Kasumi-1 (cell line): ENCODE results near the gene TAPT1.

Experiments used
- DNase-seq, 2 experiments: peaks; one replicate each; lab custom pipeline; 2025; lab: John Stamatoyannopoulos, UW

Gene TAPT1

GRCh38 chr4:16133406-16133805, 92.9 kb downstream of the TAPT1 start:
- DNase-seq: no peak

GRCh38 chr4:16131293-16131692, 95.0 kb downstream of the TAPT1 start:
- no peak for DNase-seq

- no peak for DNase-seq
These were observed 96.9 kb downstream of the TAPT1 start for GRCh38 chr4:16129336-16129735.

- DNase-seq: no peak
These were observed 99.6 kb downstream of the TAPT1 start for GRCh38 chr4:16126714-16127113.

- no peak for DNase-seq
These were observed 100.5 kb downstream of the TAPT1 start for GRCh38 chr4:16125571-16126445.

- no peak for DNase-seq
These were observed 102.0 kb downstream of the TAPT1 start for GRCh38 chr4:16124232-16124631.

- DNase-seq: no peak
These were observed 102.8 kb downstream of the TAPT1 start for GRCh38 chr4:16123356-16124084.

- DNase-seq: no peak
These were observed 103.5 kb downstream of the TAPT1 start for GRCh38 chr4:16122784-16123183.

GRCh38 chr4:16122308-16122711, 104.0 kb downstream of the TAPT1 start:
- peak in 1 of 2 experiments; percentile 6 for DNase-seq

- DNase-seq: no peak
These were observed 105.6 kb downstream of the TAPT1 start for GRCh38 chr4:16120720-16121119.

GRCh38 chr4:16119981-16120380, 106.3 kb downstream of the TAPT1 start:
- DNase-seq: no peak

- DNase-seq: no peak
These were observed 108.2 kb downstream of the TAPT1 start for GRCh38 chr4:16118090-16118489.

- no peak for DNase-seq
These were observed 109.1 kb downstream of the TAPT1 start for GRCh38 chr4:16117164-16117563.

- no peak for DNase-seq
These were observed 109.7 kb downstream of the TAPT1 start for GRCh38 chr4:16116493-16116990.

- no peak for DNase-seq
These were observed 110.3 kb downstream of the TAPT1 start for GRCh38 chr4:16116019-16116418.

- DNase-seq: no peak
These were observed 111.7 kb downstream of the TAPT1 start for GRCh38 chr4:16114546-16114945.

- no peak for DNase-seq
These were observed 112.5 kb downstream of the TAPT1 start for GRCh38 chr4:16113741-16114140.

- DNase-seq: no peak
These were observed 114.7 kb downstream of the TAPT1 start for GRCh38 chr4:16111533-16111932.

- DNase-seq: no peak
These were observed 115.5 kb downstream of the TAPT1 start for GRCh38 chr4:16110661-16111290.
